GM19372 (cell line): ENCODE data around the gene ANKFY1.
A peak's percentile ranks its signal among the peaks of the same experiment; 100 is the strongest.

ENCODE experiments used
- ATAC-seq: cut with Tn5 transposase; IDR thresholded peaks from one replicate; pipeline ENCODE4 v1.9.1; 2021; ENCODE audit warnings: mild to moderate bottlenecking, low read depth, moderate library complexity; ENCODE audit not compliant: unreplicated experiment

Gene ANKFY1, protein sequence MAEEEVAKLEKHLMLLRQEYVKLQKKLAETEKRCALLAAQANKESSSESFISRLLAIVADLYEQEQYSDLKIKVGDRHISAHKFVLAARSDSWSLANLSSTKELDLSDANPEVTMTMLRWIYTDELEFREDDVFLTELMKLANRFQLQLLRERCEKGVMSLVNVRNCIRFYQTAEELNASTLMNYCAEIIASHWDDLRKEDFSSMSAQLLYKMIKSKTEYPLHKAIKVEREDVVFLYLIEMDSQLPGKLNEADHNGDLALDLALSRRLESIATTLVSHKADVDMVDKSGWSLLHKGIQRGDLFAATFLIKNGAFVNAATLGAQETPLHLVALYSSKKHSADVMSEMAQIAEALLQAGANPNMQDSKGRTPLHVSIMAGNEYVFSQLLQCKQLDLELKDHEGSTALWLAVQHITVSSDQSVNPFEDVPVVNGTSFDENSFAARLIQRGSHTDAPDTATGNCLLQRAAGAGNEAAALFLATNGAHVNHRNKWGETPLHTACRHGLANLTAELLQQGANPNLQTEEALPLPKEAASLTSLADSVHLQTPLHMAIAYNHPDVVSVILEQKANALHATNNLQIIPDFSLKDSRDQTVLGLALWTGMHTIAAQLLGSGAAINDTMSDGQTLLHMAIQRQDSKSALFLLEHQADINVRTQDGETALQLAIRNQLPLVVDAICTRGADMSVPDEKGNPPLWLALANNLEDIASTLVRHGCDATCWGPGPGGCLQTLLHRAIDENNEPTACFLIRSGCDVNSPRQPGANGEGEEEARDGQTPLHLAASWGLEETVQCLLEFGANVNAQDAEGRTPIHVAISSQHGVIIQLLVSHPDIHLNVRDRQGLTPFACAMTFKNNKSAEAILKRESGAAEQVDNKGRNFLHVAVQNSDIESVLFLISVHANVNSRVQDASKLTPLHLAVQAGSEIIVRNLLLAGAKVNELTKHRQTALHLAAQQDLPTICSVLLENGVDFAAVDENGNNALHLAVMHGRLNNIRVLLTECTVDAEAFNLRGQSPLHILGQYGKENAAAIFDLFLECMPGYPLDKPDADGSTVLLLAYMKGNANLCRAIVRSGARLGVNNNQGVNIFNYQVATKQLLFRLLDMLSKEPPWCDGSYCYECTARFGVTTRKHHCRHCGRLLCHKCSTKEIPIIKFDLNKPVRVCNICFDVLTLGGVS

DNA sequence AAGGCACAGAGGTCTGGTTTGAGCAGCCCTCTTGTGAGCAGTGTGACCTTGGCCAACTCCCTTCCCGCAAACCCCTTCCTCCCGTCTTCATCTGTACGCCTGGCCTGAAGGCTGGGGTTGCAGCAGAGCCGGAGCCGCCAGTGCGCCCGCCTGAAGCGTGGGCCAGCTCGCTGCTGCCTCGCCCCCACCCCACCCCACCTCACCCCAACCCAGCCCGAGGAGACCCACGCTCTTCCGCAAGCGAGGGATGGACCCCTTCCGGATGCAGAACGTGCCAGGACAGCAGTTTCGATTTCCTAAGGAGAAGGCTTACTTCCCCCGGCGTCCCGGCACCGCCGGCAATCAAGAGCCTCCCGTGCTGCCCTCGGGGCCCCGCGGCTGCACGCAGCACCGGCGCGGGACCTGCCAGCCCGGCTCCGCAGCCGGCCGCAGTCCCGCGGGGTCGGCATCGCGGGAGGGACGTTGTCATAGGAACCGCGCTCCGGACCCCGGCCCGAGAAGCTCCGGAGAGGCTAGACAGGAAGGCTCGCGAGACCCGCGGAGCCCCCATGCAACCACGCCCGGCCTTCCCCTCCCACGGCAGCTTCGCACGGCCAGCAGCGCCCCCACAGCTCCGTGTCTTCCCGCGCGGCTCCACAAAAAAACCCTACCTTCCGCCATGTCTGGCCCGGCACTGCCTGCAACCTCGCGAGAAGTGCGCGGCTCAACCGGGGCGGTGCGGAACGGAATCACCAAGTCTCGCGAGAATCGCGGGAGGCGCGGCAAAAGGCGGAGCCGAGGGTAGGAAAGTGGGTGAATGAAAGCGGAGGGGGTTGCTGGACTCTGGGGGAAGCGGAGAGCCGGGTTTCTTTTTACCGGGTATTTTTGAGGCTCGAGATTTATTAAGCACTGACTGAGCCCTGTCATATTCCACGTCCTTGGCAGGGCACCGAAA lies at the start of gene ANKFY1:
TSS of gene ANKFY1 (minus strand) at position 698 of the 934 bp plus-strand sequence. CDS start at position 660, 38 bp downstream.
- ATAC-seq, result peak; percentile 83

DNA sequence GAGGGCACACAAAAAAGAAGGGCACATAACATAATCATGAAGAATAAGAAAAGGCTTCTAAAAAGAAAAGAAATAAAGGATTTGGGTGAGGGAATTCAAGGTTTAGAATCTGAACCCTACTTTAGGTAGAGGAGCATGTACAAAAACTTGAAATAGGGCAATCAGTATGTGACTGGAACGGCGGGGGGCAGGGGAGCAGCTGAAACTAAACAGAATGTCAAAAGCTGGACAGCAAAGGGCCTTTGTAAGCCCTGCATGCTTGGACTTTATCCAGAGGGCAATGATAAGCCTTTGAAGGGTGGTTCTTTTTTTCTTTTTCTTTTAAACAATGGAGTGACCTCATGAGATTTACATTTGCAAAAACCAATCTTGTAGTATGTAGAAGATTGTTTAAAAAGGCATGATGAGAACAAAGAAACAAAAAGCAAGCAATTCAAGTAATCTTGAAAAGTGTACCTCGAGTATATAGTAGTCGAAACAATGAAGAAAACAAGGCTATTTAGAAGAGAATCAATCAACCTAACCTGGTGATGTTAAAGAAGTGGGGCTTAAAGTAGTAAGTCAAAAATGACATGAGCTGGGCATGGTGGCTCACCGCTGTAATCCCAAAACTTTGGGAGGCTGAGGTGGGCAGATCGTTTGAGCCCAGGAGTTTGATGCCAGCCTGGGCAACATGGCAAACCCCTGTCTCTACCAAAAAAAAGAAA lies 46.7 kb upstream of the ANKFY1 start:
- ATAC-seq, result no peak

DNA sequence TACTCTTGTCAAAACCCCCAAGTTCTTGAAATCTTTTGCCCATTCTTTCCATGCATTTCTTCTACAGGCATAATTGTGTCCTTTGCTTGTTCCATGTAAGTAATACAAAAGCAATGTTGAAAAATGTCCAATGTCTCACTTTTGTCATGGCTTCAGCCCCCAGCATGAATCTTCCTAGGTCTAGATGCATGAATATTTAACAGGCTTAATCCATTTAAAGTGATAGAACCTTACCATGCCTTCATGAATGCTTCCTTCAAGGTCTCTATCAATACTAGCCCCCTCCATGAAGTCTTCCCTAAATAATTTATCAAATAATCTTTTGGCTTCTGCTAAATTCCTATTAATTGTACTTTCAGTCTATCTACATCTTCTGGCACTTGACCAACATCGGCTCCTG lies 46.1 kb upstream of the ANKFY1 start:
- no peak for ATAC-seq

DNA sequence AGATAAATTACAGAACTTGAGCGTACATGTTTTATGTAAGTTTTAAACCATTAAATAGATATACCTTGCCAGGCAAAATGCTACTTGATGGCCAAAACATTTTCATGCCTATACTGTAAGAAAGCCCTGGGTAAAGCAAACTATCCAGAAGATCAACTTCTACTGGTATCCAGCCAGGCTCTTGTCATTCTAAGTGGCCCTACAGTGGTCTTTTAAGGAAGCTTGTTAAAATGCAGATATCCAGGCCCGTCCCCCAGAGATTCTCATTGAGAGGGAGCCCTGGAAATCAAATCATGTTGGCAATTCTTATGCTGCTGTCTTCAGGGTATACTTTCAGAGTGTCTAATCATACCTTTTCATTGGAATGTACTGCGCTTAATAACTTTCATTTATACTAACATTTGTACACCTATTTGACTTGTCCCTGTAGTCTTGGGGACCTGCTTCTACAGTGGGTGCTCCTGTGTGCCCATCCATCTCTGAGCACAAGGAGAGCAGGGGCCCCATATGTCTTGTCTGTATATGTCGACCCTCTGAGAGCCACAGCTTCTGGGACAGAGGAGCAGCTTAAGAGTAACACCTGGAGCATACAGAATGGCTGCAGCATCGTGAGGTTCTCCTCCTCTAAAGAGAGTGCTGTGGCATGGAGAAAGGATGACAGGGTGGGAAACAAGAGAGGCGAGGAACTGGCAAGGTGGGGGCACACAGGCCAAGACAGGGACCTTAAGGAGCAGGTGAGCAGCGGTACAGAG lies 43.6 kb upstream of the ANKFY1 start:
- no peak for ATAC-seq

DNA sequence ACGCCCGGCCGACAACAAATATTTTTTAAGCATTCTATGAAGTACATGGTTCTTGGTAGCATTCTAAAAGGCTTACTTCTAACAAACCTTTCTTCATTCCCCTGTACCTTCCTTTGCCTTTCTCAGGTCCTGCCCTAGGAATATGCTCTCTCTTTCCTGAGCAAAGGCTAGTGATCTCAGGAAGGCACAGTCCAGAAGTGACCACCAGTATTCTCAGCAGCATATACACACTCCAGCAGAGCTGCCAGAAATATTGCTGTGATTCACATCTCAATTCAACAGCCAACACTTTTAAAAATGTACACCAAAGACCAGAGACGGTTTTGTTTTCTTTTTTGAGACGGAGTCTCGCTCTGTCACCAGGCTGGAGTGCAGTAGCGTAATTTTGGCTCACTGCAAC lies 41.4 kb upstream of the ANKFY1 start:
- no peak for ATAC-seq

DNA sequence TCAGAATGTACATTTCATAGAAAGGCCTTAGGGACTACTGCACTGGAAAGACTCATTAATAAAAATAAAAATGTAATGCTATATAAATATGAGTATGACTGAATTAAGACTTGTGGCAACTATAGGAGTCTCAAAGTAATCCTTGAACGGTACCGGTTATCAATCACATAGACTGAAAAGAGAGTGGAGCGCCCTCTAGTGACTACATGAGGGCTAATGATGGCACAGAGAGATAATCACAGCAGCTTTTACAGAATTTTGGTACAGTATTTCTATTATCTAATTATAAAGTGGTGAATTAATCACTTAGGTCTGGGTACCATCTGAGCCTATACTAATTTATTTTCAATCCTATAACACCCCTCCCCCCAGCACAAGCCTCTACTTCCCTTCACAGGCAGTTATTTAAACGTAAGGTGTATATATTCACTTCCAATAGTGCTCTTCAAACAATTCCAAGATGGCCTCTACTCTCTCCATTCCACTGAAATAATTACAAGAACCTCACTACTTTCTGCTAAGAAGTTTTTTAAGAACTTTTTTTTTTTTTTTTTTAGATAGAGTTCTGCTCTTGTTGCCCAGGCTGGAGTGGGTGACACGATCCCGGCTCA lies 40.7 kb upstream of the ANKFY1 start:
- no peak for ATAC-seq

DNA sequence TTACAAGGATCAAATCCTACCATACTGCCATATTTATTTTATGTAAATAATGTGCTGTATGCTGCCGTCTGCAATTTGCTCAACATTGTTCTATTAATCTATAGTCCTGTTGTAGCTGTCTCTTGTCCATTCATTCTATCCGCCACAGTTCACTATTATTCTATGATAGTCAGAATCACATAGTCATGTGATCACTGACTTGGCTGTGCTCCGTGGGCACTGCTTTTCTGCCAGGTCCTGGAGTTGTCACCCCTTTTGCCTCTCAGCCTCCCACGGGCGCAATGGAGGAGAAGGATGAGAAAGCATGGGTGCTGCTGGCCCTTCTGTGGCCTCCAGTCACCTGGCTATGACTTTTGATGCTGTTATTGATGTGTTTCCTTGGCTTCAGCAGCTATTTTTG lies 37.3 kb upstream of the ANKFY1 start:
- no peak for ATAC-seq

DNA sequence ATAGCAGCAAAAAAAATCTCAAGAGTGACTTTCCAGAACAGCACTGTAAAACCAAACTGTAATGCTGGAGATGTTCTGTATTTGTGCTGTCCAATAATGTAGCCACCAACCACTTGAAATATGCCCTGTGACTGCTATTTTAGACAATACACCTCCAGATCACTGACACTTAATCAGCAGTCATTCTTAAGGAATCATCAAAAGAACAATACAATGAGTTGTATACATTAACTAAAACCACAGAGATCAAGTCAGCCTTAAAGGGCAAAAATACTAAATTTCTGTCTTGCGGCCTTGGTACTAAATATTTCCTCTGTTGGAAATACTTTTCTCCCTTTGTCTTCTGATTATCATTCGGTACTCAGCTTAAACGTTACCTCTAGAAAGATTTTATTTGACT lies 33.6 kb upstream of the ANKFY1 start:
- no peak for ATAC-seq

DNA sequence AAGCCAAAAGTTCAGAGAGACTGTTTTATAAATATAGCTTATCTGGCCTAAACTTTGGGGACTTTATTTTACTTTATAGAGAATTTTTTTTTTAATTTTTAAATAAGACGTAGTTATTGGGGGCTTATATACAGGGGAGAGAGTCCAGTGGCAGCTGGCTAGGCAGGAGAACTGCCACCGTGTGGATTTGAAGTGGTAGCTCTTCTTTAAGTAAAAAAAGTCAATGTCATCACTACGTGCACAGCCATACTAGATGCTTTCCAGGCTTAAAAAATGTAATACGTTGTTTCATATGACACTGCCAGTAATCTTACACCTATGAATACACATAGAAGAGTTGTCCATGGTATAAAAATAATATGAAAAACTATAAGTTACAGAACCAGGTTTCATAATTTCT lies 31.9 kb upstream of the ANKFY1 start:
- ATAC-seq, result no peak

DNA sequence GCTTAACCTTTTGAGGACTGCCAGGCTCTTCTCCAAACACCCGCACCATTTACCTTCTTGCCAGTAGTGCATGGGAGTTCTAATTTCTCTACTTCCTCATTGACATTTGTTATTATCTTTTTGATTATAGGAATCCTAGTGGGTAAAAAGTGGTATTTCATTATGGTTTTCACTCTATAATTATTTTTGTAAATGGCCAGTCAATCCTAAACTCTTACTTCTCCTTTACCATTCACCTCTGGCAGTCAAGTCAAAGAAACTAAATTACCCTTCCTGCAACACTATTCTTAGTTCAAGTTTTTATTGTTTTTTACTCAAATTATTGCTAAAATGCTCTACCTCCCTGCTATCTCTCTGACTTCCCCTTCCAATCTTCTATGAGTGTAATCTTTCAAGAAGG lies 29.8 kb upstream of the ANKFY1 start:
- no peak for ATAC-seq

DNA sequence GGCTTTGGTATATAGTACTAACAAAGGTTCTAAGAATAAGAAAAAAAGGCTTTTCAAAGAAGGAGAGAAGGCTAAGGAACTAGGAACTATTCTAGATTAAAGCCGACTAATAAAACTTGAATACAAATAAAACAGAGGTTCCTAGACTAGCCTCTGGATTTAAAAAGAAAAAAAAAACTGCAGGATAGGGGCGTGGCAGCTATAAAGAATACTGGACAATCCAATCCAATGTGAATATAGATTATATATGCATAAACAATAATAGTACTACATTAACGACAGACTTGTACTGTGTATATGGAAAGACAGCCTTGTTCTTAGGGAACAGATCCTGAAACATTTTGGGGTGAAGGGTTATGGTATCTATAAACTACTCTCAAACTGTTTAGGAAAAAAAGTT lies 23.9 kb upstream of the ANKFY1 start:
- ATAC-seq, result no peak

DNA sequence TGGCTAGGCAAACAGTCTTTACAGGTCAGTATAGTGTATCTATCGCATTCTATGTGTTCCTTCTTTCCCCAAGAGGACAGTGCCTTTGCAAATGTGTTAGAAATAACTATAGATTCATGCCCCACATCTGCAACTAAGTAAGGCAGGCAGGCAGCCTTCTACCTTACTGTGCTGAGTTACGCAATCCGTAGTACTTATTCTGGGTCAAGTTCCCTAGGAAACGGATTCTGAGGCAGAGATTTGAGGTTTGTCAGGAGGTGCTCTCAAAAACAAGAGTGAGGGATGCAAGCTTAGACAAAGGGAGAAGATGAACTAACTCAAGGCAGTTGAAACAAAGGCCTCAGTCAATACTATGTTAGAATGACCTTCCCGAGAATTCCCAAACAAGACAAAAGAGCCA lies 12.7 kb upstream of the ANKFY1 start:
- ATAC-seq, result no peak

DNA sequence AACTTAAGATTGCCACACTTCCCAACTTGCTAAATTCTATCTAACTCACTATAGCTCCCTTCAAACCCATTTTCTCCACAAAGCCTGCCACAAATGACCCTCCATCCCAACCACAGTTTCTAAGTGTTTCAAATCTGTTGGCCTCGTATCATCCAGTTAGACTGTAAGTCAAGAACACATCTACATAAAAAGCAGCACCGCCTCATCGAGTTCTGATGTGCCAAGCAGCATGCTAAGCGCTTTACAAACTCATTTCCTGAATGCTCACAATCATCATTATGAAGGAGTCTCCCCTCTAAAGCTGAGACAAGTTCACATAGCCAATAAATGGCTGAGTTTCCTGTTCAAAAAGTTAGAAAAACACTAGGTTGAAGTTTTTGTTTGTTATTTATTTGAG lies 9.2 kb upstream of the ANKFY1 start:
- no peak for ATAC-seq

DNA sequence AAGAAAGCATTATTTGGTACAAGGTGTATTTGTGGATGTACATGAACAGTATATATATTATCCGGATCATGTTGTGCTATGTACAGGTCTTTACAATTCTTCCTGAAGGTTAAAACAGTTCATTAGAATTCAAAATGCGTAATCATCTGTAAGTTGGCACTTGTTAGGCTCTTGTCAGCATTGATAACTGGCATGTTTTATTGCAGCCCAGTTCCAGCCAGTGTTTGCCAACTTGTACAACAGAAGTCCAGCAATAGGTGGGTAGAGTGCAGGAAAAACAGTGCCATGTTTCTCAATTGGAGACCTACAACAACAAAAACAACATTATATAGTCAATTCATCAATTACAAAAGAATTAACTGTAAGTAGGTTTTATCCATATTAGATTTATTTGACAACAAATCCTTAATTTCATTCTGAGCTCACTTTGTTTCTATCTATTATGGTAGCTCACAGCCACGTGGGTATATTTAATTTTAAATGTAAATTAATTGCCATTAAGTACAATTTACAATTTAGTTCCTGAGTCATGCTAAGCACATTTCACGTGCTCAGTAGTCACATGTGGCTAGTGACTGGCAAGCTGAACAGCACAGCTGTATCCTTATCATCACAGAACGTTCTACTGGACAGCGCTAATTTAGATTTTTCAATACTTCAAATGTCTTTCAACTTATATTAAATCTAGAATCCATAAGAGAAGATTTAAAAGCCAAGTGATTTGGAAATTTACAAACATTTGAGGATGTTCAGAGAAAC lies 8.6 kb upstream of the ANKFY1 start:
- ATAC-seq, result no peak

DNA sequence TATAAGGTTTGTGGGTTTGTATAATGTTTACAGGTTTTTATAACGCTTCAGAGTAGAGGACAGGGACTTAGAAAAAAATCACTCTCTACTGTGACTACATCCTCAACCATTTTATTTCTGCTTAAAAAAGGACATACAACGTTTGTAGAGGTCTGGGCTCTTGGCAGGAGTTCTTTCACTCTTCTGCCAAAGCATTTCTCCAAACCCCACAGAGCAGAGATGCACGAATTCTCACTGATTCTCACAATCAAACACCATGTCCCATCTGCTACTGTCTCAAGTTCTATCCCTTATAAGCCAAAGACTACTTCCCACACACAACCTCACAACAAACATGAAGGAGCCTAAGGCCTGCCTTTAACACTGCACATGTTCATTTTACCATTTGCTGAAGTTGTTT lies 7.0 kb upstream of the ANKFY1 start:
- ATAC-seq, result no peak

DNA sequence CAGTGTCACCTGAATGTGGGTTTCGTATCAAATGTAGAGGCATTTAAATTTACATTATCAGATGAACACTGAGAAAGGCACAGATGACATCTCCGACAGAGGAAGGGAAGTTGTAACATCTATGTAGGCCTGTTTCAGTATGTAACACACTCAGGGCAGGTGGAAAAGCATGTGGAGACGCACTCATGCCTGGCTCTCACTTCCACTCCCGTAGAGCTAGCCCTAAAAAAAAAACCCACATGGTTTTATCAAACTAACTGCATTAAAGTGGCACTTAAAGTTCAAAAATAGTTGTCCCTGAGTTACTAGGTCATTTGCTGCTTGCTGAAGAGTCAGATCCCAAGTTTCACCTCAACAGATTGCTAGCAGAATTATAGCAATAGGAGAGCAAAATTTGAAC lies 6.1 kb upstream of the ANKFY1 start:
- ATAC-seq, result no peak

DNA sequence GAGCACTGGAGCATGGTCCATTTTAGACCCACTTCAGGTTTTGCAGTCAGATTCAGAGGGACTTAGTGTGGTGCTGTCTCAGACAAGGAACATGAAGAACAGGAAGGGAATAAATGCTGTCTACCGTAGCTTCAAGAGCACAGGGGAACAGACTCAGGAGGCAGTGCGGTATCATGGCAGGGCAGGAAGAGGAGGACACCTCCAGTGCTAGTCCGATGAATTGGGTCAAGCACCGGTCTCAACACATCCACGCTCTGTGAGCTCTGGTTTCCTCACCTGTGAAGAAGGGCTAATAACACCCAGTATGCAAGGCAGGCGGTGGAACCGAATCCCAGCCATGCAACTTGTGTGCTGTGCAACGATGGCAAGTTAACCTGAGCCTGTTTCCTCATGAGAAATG lies 3.6 kb upstream of the ANKFY1 start:
- ATAC-seq, result no peak

DNA sequence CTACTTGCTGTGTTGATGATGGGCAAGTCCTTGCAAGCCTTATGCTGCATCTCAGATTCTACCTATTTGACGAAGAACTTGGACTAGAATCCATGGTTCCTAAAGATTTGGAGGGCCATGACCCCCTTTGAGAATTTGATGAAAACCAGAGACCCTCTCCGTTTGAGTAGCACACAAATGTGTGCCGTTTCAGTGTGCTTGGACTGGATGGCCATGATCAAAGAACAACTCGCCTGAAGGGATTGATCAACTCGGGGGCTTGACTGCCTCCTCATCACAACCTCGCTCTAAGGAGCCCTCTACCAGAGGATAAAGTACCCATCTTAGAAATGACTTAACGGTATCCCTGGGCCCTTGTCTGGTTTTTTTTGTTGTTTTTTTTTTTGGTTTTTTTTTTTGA lies 2.8 kb upstream of the ANKFY1 start:
- no peak for ATAC-seq
